GM23248 (cell line): ENCODE results near the gene LAIR2. TPM values are rescaled to one million over a fixed set of nuclear protein-coding genes. Genes with fewer than 3 reads are reported as not detected.

Source experiments
- DNase-seq: peaks from one replicate; pipeline ENCODE4 v3.0.0-alpha.2; 2015
- H2AFZ ChIP-seq: fragments of 200-600 bp; sonication (generic); 2 replicates; pipeline ENCODE4 v1.6.1; 2016; ENCODE audit warnings: antibody characterized with exemption
- H3F3A ChIP-seq: fragments of 200-600 bp; sonication (generic); 2 replicates; pipeline ENCODE4 v1.6.1; 2016; ENCODE audit warnings: mild to moderate bottlenecking, antibody characterized with exemption, mixed run types; ENCODE audit not compliant: insufficient read depth
- H3K27ac ChIP-seq: fragments of 200-600 bp; sonication (generic); 2 replicates; pipeline ENCODE4 v1.5.1; 2016; ENCODE audit warnings: mild to moderate bottlenecking
- H3K27me3 ChIP-seq: fragments of 200-600 bp; sonication (generic); replicated peaks from 2 replicates; pipeline ENCODE4 v1.6.1; 2016; ENCODE audit warnings: mild to moderate bottlenecking; ENCODE audit not compliant: insufficient read depth
- H3K36me3 ChIP-seq: fragments of 200-600 bp; sonication (generic); 2 replicates; pipeline ENCODE4 v1.6.1; 2016; ENCODE audit warnings: low read depth, mild to moderate bottlenecking
- H3K4me1 ChIP-seq: fragments of 200-600 bp; sonication (generic); 2 replicates; pipeline ENCODE4 v1.6.1; 2016; ENCODE audit warnings: mild to moderate bottlenecking; ENCODE audit not compliant: insufficient read depth
- H3K4me2 ChIP-seq: fragments of 200-600 bp; sonication (generic); one replicate; pipeline ENCODE4 v1.6.1; 2016; ENCODE audit warnings: mild to moderate bottlenecking; ENCODE audit not compliant: unreplicated experiment
- H3K4me3 ChIP-seq: fragments of 200-600 bp; sonication (generic); 2 replicates; pipeline ENCODE4 v1.5.1; 2016; ENCODE audit warnings: mild to moderate bottlenecking
- H3K79me2 ChIP-seq: fragments of 200-600 bp; sonication (generic); 2 replicates; pipeline ENCODE4 v1.6.1; 2016; ENCODE audit warnings: mild to moderate bottlenecking; ENCODE audit not compliant: insufficient read depth
- H3K9ac ChIP-seq: fragments of 200-600 bp; sonication (generic); 2 replicates; pipeline ENCODE4 v1.6.1; 2016; ENCODE audit warnings: mild to moderate bottlenecking
- H3K9me2 ChIP-seq: fragments of 200-600 bp; sonication (generic); 2 replicates; pipeline ENCODE4 v1.6.1; 2016; ENCODE audit warnings: mixed run types, mild to moderate bottlenecking, moderate library complexity; ENCODE audit not compliant: insufficient read depth
- H3K9me3 ChIP-seq: fragments of 200-600 bp; sonication (generic); one replicate; pipeline ENCODE4 v1.6.1; 2017; ENCODE audit warnings: low read depth
- H4K20me1 ChIP-seq: fragments of 200-600 bp; sonication (generic); 2 replicates; pipeline ENCODE4 v1.6.0; 2016; ENCODE audit not compliant: insufficient read depth
- EZH2 ChIP-seq: fragments of 200-600 bp; sonication (generic); IDR thresholded peaks from 2 replicates; pipeline ENCODE4 v1.6.1; 2018; ENCODE audit warnings: antibody characterized with exemption, mild to moderate bottlenecking; ENCODE audit not compliant: insufficient read depth, poor library complexity, severe bottlenecking
- EZH2phosphoT487 ChIP-seq: fragments of 200-600 bp; sonication (generic); IDR thresholded peaks from 2 replicates; pipeline ENCODE4 v1.6.1; 2018; ENCODE audit warnings: antibody characterized with exemption, moderate library complexity, mild to moderate bottlenecking, low read depth; ENCODE audit not compliant: insufficient read depth
- WGBS, 2 experiments: methylation state at CpG; one replicate each; pipeline ENCODE4 v1.1.6; 2015 to 2017; ENCODE audit warnings: low lambda C conversion rate in 2 of 2, low coverage in 1 of 2; ENCODE audit errors: missing lambda C conversion rate in 2 of 2; 5-methylcytosine and 5-hydroxymethylcytosine counted together
- in situ Hi-C: fragments of 300-500 bp; cut with MboI; formaldehyde crosslinking; loops from 2 replicates; pipeline ENCODE4 v1.15.0; 2020
- polyA plus RNA-seq: library from polyadenylated mRNA; unstranded; fragments of >200 nt; fragmentation: Nextera tagmentation; extraction: Ambion mirVana; gene quantifications from 2 replicates; pipeline ENCODE4 v1.2.1, GENCODE V29; 2016
- total RNA-seq: library from RNA; depleted of rRNA; stranded (reverse); fragments of >200 nt; shearing (Covaris generic); gene quantifications from 2 replicates; pipeline ENCODE4 v1.2.3, GENCODE V29; 2014

The LAIR2 gene
- total and polyA plus RNA-seq, 2 experiments from 2014 or later, result not detected

DNA sequence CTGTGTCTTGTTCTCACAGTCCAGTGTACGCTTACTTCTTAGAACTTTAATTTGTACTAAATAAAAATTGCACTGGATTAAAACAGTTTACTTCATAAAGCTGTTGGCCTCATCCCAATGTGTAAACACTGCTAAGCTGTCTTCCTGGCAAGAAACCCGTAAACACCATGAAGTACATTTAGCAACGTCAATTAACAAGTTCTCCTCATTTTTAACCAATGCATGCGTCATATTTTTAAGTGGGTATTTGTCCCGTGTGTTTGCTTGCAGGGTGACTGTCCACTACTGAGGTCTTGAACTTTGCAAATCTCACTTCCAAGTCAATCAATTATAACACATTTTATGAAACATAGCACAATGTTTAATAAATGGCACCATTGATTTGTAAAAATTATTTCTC, 28.2 kb downstream of the LAIR2 start:
- TF ChIP-seq EZH2 (no peak), EZH2phosphoT487 (no peak)
- no peaks in the 10 kb centered on the region for H3K36me3 ChIP-seq
- DNase-seq, result no peak
- 8% methylated on average over 5 of the region's 5 CpGs for WGBS, 2 experiments
- H4K20me1 ChIP-seq, result no peaks in the 10 kb centered on the region
- H3K27ac ChIP-seq, result no peak overlapping the region
- no peaks in the 10 kb centered on the region for H3K4me1 ChIP-seq
- H3K9me3 ChIP-seq, result no peaks in the 10 kb centered on the region
- H3K4me2 ChIP-seq, result no peak overlapping the region
- H3K79me2 ChIP-seq, result no peaks in the 10 kb centered on the region
- no peak overlapping the region for H3K4me3 ChIP-seq
- H2AFZ ChIP-seq, result no peak overlapping the region
- no peak overlapping the region for H3K9ac ChIP-seq
- no peaks in the 10 kb centered on the region for H3K27me3 ChIP-seq
- in situ Hi-C loops, result no loop called here
- H3F3A ChIP-seq, result no peaks in the 10 kb centered on the region
- no peaks in the 10 kb centered on the region for H3K9me2 ChIP-seq

DNA sequence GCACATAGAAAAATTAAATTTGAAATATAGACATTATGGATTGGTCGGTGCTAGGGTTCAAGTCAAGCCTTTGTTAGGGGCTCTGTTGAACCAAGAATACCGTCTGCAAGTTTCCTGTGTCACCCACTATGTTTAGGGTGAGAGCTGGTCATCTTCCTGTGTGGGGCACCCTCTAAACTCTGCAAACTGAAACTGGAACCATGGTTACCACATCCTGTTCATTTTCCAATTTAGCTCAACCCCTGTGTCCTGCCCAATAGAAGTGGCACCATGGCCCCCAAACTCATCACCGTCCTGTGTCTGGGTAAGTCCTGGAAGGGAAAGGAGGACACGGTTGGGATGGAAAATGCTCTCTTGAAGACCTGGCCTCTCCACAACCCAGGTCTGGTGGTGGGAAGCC, 29.9 kb downstream of the LAIR2 start:
- H3K27me3 ChIP-seq, result no peaks in the 10 kb centered on the region
- H3K9me3 ChIP-seq, result no peaks in the 10 kb centered on the region
- no peak overlapping the region for H3K9ac ChIP-seq
- TF ChIP-seq EZH2, result no peak
- no peak for TF ChIP-seq EZH2phosphoT487
- no peaks in the 10 kb centered on the region for H3F3A ChIP-seq
- H3K36me3 ChIP-seq, result no peaks in the 10 kb centered on the region
- in situ Hi-C loops, result no loop called here
- H2AFZ ChIP-seq, result no peak overlapping the region
- no peak overlapping the region for H3K4me2 ChIP-seq
- no peaks in the 10 kb centered on the region for H3K4me1 ChIP-seq
- DNase-seq, result no peak
- H3K79me2 ChIP-seq, result no peaks in the 10 kb centered on the region
- H3K4me3 ChIP-seq, result no peak overlapping the region
- 22 to 28% methylated on average over 4 of the region's 4 CpGs for WGBS, 2 experiments
- no peak overlapping the region for H3K27ac ChIP-seq
- H3K9me2 ChIP-seq, result no peaks in the 10 kb centered on the region
- H4K20me1 ChIP-seq, result no peaks in the 10 kb centered on the region

GRCh38 chr19:54533476-54533875, 30.8 kb downstream of the LAIR2 start:
- Histone ChIP-seq H4K20me1 (no peaks in the 10 kb centered on the region), H3F3A (no peaks in the 10 kb centered on the region), H3K9me3 (no peaks in the 10 kb centered on the region), H3K4me3 (no peak overlapping the region), H3K9me2 (no peaks in the 10 kb centered on the region), H3K4me1 (no peaks in the 10 kb centered on the region), H3K9ac (no peak overlapping the region), H3K79me2 (no peaks in the 10 kb centered on the region), H3K27ac (no peak overlapping the region), H3K36me3 (no peaks in the 10 kb centered on the region), H2AFZ (no peak overlapping the region), H3K27me3 (no peaks in the 10 kb centered on the region), H3K4me2 (no peak overlapping the region)
- in situ Hi-C loops, result no loop called here
- 20 to 22% methylated on average over 8 of the region's 8 CpGs for WGBS, 2 experiments
- no peak for TF ChIP-seq EZH2
- TF ChIP-seq EZH2phosphoT487, result no peak
- DNase-seq, result no peak

GRCh38 chr19:54534156-54534555, 31.5 kb downstream of the LAIR2 start:
- no peaks in the 10 kb centered on the region for H3F3A ChIP-seq
- no peaks in the 10 kb centered on the region for H3K9me3 ChIP-seq
- no peak overlapping the region for H2AFZ ChIP-seq
- H3K27ac ChIP-seq, result no peak overlapping the region
- H3K79me2 ChIP-seq, result no peaks in the 10 kb centered on the region
- no peak overlapping the region for H3K9ac ChIP-seq
- no peak for DNase-seq
- no peak for TF ChIP-seq EZH2
- no peak for TF ChIP-seq EZH2phosphoT487
- H4K20me1 ChIP-seq, result no peaks in the 10 kb centered on the region
- H3K27me3 ChIP-seq, result no peaks in the 10 kb centered on the region
- no peaks in the 10 kb centered on the region for H3K9me2 ChIP-seq
- whole genome bisulfite sequencing, 2 experiments, result 14% methylated on average over 8 of the region's 8 CpGs
- H3K4me3 ChIP-seq, result no peak overlapping the region
- no peaks in the 10 kb centered on the region for H3K36me3 ChIP-seq
- in situ Hi-C loops, result no loop called here
- no peak overlapping the region for H3K4me2 ChIP-seq
- no peaks in the 10 kb centered on the region for H3K4me1 ChIP-seq

DNA sequence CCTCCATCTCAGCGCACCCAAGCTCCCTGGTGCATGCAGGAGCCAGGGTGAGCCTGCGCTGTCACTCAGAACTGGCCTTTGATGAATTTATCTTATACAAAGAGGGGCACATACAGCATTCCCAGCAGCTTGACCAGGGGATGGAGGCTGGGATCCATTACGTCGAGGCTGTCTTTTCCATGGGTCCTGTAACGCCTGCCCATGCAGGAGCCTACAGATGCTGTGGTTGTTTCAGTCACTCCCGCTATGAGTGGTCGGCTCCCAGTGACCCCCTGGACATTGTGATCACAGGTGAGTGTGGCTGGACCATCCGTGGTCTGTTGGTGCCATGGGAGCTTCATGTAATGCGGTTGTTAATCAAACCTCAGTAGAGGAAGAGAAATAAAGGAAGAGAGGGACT, 33.0 kb downstream of the LAIR2 start:
- WGBS, 2 experiments, result 29 to 30% methylated on average over 9 of the region's 9 CpGs
- Histone ChIP-seq H3K36me3 (no peaks in the 10 kb centered on the region), H2AFZ (no peak overlapping the region), H3K4me3 (no peak overlapping the region), H3K4me2 (no peak overlapping the region), H3K79me2 (no peaks in the 10 kb centered on the region), H3K9me3 (no peaks in the 10 kb centered on the region), H3F3A (no peaks in the 10 kb centered on the region), H3K27me3 (no peaks in the 10 kb centered on the region), H4K20me1 (no peaks in the 10 kb centered on the region), H3K9me2 (no peaks in the 10 kb centered on the region), H3K4me1 (no peaks in the 10 kb centered on the region), H3K27ac (no peak overlapping the region), H3K9ac (no peak overlapping the region)
- DNase-seq, result no peak
- in situ Hi-C loops, result no loop called here
- no peak for TF ChIP-seq EZH2
- no peak for TF ChIP-seq EZH2phosphoT487
